Measurements from ENCODE around the gene CFAP90.

DNA sequence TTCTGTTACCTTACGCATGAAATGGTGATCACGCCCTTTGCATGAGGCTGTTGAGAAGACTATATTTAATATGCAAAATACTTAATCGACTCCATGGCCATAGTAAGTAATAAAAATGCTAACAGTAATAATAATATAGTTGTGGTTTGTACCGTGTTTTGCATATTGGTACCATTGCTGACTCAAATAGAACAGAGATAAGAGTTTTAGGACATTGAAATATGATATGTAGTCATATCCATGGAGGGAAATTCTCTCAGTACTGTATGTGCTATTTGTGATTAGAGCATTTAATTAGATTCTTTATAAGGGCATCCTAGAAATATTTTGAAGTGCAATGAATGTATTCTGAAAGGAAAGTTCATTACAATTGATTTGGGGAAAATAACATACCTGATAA lies 41.9 kb downstream of the CFAP90 start:
- TF ChIP-seq FOXM1 (IDR thresholded peaks at IDR 0.05; ENCODE audit: borderline replicate concordance) = no peak
- no peak for TF ChIP-seq ARNT (IDR thresholded peaks at IDR 0.05)
- no peak for TF ChIP-seq FOXK2 (IDR thresholded peaks at IDR 0.05)
- no peak for TF ChIP-seq HDGF (IDR thresholded peaks at IDR 0.05; ENCODE audit: borderline replicate concordance)
- TF ChIP-seq, protein P1, sequence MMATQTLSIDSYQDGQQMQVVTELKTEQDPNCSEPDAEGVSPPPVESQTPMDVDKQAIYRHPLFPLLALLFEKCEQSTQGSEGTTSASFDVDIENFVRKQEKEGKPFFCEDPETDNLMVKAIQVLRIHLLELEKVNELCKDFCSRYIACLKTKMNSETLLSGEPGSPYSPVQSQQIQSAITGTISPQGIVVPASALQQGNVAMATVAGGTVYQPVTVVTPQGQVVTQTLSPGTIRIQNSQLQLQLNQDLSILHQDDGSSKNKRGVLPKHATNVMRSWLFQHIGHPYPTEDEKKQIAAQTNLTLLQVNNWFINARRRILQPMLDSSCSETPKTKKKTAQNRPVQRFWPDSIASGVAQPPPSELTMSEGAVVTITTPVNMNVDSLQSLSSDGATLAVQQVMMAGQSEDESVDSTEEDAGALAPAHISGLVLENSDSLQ (IDR thresholded peaks at IDR 0.05) = no peak
- no peak for TF ChIP-seq ELF4 (IDR thresholded peaks at IDR 0.05)
- no peak for TF ChIP-seq TARDBP (IDR thresholded peaks at IDR 0.05)
